ENCODE results near the gene PLPP3. TPM values are rescaled to one million over a fixed set of nuclear protein-coding genes. Genes with fewer than 3 reads are reported as not detected.
A peak's percentile ranks its signal among the peaks of the same experiment; 100 is the strongest.

The PLPP3 gene
- total RNA-seq, 1 donor from 2014 or later: 16.1 TPM

DNA sequence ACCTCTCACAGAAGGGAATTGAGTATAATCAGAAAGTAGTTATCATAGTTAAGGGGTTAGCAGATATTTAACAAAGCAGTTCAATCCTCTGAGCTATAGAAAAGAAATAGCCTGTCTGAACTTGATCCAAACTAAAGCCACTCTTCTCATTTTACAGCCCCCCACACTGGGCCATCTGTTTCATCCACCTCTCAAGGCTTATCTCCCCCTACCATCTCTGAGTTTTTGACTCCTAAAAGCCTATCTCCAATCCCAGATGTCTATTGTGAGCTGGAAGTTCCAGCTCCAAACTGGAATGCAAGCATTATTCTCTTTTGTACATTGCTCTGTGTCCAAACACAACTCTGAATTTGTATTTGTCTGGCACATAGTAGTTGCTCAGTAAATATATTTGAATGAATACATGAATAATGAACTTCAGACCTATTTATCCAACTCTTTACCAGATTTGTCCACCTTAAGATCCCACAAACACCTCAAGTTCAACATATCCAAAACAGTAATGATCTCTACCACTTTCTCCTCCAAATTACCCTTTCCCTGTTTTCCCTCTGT lies 98.1 kb downstream of the PLPP3 start:
- Mint-ChIP-seq H3K27me3 (peaks cover 8% of the 10 kb centered on the region), H3K4me3 (ENCODE audit: low read depth) (no peak overlapping the region), H3K4me1 (ENCODE audit: low read depth) (peaks cover 5% of the 10 kb centered on the region), H3K9me3 (ENCODE audit: low read depth) (peaks cover 3% of the 10 kb centered on the region), H3K36me3 (ENCODE audit: insufficient read depth) (no peaks in the 10 kb centered on the region), H3K27ac (no peak overlapping the region)
- no peak for DNase-seq (ENCODE audit: low spot score, unreplicated experiment)
- TF ChIP-seq, protein P1, sequence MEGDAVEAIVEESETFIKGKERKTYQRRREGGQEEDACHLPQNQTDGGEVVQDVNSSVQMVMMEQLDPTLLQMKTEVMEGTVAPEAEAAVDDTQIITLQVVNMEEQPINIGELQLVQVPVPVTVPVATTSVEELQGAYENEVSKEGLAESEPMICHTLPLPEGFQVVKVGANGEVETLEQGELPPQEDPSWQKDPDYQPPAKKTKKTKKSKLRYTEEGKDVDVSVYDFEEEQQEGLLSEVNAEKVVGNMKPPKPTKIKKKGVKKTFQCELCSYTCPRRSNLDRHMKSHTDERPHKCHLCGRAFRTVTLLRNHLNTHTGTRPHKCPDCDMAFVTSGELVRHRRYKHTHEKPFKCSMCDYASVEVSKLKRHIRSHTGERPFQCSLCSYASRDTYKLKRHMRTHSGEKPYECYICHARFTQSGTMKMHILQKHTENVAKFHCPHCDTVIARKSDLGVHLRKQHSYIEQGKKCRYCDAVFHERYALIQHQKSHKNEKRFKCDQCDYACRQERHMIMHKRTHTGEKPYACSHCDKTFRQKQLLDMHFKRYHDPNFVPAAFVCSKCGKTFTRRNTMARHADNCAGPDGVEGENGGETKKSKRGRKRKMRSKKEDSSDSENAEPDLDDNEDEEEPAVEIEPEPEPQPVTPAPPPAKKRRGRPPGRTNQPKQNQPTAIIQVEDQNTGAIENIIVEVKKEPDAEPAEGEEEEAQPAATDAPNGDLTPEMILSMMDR (IDR thresholded peaks at IDR 0.05; ENCODE audit: unreplicated experiment): no peak

DNA sequence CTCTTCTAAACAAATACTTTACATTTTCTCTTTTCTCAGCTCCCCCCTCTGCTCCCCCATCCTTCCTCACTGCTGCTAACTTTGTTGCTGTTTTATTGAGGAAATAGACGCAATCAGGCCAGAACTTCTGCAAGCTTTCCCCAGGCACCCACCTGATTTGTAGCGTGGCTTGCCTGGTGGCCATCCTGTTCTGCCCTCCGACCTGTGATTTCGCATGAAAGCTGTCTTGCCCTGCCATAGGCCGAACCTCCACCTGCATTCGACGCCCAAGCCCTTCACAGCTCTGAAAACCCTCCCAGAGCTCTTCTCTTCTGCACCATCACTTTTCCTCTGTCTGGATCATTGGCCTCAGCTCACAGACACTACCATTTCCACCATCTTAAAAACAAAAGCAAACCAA lies 100.6 kb downstream of the PLPP3 start:
- Mint-ChIP-seq H3K27ac (peak overlapping the region; percentile 26), H3K4me3 (ENCODE audit: low read depth) (peak overlapping the region; percentile 56), H3K27me3 (peaks cover 9% of the 10 kb centered on the region), H3K36me3 (ENCODE audit: insufficient read depth) (no peaks in the 10 kb centered on the region), H3K9me3 (ENCODE audit: low read depth) (no peaks in the 10 kb centered on the region), H3K4me1 (ENCODE audit: low read depth) (peaks cover 7% of the 10 kb centered on the region)
- no peak for DNase-seq (ENCODE audit: low spot score, unreplicated experiment)
- TF ChIP-seq, protein P1 (IDR thresholded peaks at IDR 0.05; ENCODE audit: unreplicated experiment): no peak

DNA sequence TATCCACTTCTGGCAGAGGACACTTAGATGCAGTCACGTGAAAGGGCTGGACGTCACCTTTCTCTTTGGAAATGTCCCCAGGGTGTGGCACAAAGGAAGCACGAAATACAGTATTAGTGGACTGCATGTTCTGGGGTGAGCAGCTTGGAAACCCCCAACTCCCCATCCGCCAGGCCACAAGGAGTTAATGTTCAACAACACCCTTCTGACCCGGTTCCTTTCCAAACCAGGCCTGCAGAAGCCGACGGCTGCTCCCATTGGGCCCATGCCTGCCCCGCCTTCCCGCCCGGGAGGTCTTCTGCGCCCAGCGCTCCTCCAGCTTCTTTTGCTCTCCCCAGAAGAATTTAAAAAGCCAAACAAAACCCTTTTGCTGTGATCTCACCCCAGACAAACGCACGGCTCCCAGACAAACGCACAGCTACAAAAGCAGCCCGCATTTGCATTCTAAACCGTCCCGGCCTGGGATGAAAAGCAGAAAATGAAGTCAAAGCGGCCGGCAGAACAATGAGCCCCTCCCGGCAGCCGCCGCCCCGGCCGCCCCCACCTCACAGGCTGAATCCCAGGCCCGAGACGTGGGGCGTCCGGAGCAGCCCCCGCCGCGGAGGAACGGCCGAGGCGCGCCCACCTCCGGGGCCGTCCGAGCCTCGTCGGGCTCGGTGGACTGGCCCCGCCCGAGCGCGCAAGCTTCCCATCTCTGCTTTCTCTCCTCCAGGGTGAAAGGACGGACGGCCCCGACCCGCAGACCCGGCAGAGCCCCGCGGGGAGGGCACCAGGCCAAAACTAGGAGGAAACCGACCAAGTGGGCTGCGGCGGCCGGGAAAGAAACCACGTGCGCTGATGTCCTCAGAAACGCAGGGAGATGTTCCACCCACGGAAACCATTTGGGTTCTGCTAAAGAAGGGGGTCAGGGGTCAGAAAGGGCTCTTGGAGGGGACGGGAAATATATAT lies 101.9 kb downstream of the PLPP3 start:
- Mint-ChIP-seq H3K4me3 (ENCODE audit: low read depth) (peak overlapping the region; percentile 80), H3K27ac (peak overlapping the region; percentile 94), H3K4me1 (ENCODE audit: low read depth) (peaks cover 7% of the 10 kb centered on the region), H3K27me3 (peaks cover 11% of the 10 kb centered on the region), H3K36me3 (ENCODE audit: insufficient read depth) (no peaks in the 10 kb centered on the region), H3K9me3 (ENCODE audit: low read depth) (no peaks in the 10 kb centered on the region)
- TF ChIP-seq, protein P1 (IDR thresholded peaks at IDR 0.05; ENCODE audit: unreplicated experiment): no peak
- DNase-seq (ENCODE audit: low spot score, unreplicated experiment): peak; percentile 24

DNA sequence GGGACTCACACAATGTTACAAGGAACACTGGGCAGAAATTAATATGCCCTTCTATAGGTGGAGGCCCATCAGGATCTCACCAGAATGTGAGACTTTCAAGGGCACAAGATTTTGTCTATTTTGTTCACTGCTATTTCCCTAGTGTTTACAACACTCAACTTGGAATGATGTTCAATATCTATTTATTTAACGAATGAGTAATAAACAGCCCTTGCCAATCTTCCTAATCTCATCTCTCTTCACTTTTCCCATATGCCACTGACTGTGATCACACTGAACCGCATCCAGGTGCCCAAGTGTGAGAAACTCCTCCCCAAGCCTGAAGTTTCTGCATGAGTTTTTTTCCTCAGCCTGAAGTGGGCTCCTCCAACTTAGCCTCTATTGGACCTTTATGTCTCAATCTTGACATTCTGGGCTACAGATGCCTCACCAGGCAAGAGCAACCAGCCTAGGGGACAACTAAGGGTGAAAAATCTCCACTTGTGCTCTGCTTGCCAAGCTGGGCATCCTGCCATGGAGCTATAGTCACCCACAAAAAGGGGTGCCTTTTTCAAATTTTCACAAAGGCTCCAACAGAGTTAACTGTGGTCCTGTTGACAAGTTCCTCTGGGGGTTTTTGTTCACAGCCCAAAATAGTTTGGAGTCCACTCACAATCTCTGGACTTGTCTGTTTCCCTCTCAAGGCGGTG lies 105.6 kb downstream of the PLPP3 start:
- TF ChIP-seq, protein P1 (IDR thresholded peaks at IDR 0.05; ENCODE audit: unreplicated experiment): no peak
- no peak for DNase-seq (ENCODE audit: low spot score, unreplicated experiment)
- no peaks in the 10 kb centered on the region for H3K9me3 Mint-ChIP-seq (ENCODE audit: low read depth)
- no peak overlapping the region for H3K4me3 Mint-ChIP-seq (ENCODE audit: low read depth)
- peaks cover 15% of the 10 kb centered on the region for H3K4me1 Mint-ChIP-seq (ENCODE audit: low read depth)
- H3K27ac Mint-ChIP-seq: no peak overlapping the region
- no peaks in the 10 kb centered on the region for H3K36me3 Mint-ChIP-seq (ENCODE audit: insufficient read depth)
- peaks cover 20% of the 10 kb centered on the region for H3K27me3 Mint-ChIP-seq

DNA sequence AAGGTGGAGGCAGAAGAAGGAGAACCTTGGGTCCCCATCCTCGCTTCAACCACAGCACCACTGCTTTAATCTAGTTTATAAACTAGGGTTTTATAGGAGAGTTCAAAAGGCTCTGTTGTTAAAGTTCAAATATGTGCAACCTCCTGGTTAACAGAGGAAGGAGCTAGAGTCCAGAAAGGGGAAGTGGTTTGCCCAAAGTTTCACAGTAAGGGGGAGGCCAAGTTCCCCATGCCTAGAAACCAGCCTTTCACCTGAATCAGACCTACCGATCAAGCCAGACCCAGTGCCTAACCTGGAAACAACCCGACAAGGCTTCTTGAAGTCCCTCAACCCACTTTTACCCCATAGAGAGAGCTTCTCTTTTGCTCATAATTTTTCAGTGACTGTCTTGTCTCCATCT lies 106.5 kb downstream of the PLPP3 start:
- peaks cover 16% of the 10 kb centered on the region for H3K27me3 Mint-ChIP-seq
- no peaks in the 10 kb centered on the region for H3K9me3 Mint-ChIP-seq (ENCODE audit: low read depth)
- H3K36me3 Mint-ChIP-seq (ENCODE audit: insufficient read depth): no peaks in the 10 kb centered on the region
- DNase-seq (ENCODE audit: low spot score, unreplicated experiment): no peak
- peaks cover 18% of the 10 kb centered on the region for H3K4me1 Mint-ChIP-seq (ENCODE audit: low read depth)
- TF ChIP-seq, protein P1 (IDR thresholded peaks at IDR 0.05; ENCODE audit: unreplicated experiment): no peak
- H3K4me3 Mint-ChIP-seq (ENCODE audit: low read depth): no peak overlapping the region
- no peak overlapping the region for H3K27ac Mint-ChIP-seq
